Body of pancreas (tissue), 4 donors: ENCODE results near the gene MECR.

ENCODE experiments used
- CTCF ChIP-seq, 7 experiments: fragments of 450-650 bp in 4 of 7; fragments of 200-600 bp in 3 of 7; sonication (generic) in 3 of 7; IDR thresholded peaks; one replicate each; pipeline ENCODE4 v1.5.1; 2016 to 2019; ENCODE audit warnings: antibody characterized with exemption in 7 of 7
- POLR2A ChIP-seq, 3 donors: fragments of 450-650 bp; IDR thresholded peaks; one replicate each; pipeline ENCODE4 v1.6.1; 2016; ENCODE audit warnings: antibody characterized with exemption in 3 of 3, mild to moderate bottlenecking in 2 of 3

- TF ChIP-seq CTCF (IDR thresholded peaks at IDR 0.05) (no peak), POLR2A (IDR thresholded peaks at IDR 0.05) (no peak)
Observed at GRCh38 chr1:29208442-29208841, 22.3 kb downstream of the MECR start.
